Activated naive CD4-positive, alpha-beta T cell treated with anti-CD3 and anti-CD28 coated beads, Interleukin-2, amount 50 U/mL, for 72 hours (primary cell): ENCODE data around the gene BRSK2. TPM values are rescaled to one million over a fixed set of nuclear protein-coding genes. Genes with fewer than 3 reads are reported as not detected.
A peak's percentile ranks its signal among the peaks of the same experiment; 100 is the strongest.
"Not testable (repeated sequence)": the region's sequence is repeated elsewhere in the genome, so short reads cannot be mapped to it uniquely, and the experiment has no call there.

ENCODE experiments used
- ATAC-seq, 2 donors: fragments of 150-1000 bp; cut with Tn5 transposase; 2 replicates each; pipeline ENCODE4 v1.10.0; 2021; ENCODE audit warnings: mild to moderate bottlenecking in 2 of 2, moderate library complexity in 2 of 2
- DNase-seq, 2 donors: peaks; one replicate each; pipeline ENCODE4 v3.0.0; 2021 to 2022; ENCODE audit warnings: low spot score in 2 of 2
- H3K27ac Mint-ChIP-seq, 2 donors: one replicate each; pipeline ENCODE4 v1.8.0; 2022; ENCODE audit warnings: mild to moderate bottlenecking in 2 of 2, mixed read lengths in 2 of 2
- H3K36me3 Mint-ChIP-seq, 2 donors: one replicate each; pipeline ENCODE4 v1.8.0; 2022; ENCODE audit warnings: mixed read lengths in 2 of 2
- H3K9me3 Mint-ChIP-seq, 2 donors: one replicate each; pipeline ENCODE4 v1.8.0; 2022; ENCODE audit warnings: mixed read lengths in 2 of 2
- total RNA-seq, 2 donors: library from RNA; stranded (reverse); gene quantifications; one replicate each; pipeline ENCODE4 v1.2.3, GENCODE V29; 2022

Gene BRSK2
- total RNA-seq, 2 donors from 2014 or later = 0.45 to 1.3 TPM

DNA sequence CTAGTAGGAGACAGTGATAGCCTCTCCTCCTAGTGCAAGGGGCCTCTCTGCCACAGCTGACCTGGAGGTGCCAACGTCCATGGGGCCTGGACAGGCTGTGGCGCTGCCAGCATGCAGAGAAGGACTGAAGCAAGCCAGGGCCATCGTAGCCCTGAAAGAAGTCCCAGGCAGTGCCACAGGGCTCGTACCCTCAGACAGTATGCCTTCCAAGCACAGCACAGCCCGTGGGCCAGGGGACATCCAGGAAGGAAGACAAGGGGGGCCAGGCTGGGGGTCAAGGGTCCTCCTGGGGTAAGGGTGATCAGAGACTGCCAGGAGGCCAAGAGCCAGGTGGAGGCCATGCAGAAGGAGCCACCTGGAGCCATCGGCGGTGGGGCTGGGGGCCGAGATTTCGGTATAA lies 117.2 kb downstream of the BRSK2 start:
- DNase-seq = no peak
- Mint-ChIP-seq H3K9me3 (no peaks in the 10 kb centered on the region), H3K27ac (peak overlapping the region; percentile 30 to 68), H3K36me3 (no peaks in the 10 kb centered on the region)
- no peak for ATAC-seq

DNA sequence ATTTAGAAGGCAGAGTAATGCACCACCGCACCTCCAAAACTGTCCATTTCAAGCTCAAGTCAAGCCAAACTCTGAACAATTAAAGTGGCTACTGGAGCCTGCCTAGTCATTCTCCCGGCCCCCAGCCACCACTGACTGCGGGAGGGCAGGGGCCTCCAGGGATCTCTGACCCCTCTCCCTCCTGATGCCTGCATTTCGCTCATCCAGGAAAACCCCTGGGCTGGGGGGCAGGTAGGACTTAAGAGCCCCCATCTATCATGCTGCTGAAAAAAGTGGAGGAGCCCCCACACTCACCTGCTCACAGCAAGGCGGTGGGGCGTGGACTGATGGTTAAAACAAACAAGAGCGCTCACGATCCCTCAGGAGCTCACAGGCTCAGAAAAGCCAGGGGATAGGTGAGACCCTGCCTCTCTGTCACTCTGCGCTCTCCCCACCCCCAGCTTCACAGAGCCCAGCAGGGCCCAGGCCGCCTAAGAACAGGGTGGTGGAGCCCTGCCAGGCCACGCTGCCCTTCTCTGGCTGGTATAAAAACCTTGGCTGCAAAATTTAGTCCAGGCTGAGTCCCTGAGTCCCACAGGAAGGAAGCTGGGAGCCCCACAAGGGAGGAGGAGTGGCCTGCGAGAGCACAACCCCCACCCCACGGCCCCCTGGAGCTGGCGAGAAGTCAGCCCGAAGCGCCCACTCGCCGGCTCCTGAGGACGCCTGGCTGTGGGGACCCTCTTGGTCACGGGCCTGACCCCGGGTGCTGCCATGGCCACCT lies 117.8 kb downstream of the BRSK2 start:
- H3K27ac Mint-ChIP-seq = peak overlapping the region; percentile 30 to 91
- H3K36me3 Mint-ChIP-seq = no peaks in the 10 kb centered on the region
- no peaks in the 10 kb centered on the region for H3K9me3 Mint-ChIP-seq
- ATAC-seq (no peak), DNase-seq (no peak)

DNA sequence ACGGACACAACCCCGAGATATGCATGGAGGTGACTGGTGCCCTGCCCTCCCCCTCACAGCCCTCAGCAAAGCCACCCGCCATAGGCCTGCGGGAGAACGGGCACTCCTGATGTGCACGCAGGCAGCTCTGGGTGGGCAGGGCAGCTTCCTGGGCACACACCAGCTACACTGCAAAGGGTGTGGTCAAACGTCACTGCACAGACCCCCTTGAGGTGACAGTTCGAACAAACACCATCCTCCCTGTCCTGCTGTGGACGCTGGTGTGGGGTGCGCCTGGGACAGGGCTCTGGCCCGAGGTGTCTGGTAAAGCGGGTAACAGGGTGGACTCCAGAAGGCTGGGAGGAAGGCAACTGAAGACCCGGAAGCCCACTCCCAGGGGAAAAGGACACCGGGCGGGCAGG lies 118.8 kb downstream of the BRSK2 start:
- DNase-seq (no peak), ATAC-seq (no peak)
- Mint-ChIP-seq H3K27ac (no peak overlapping the region), H3K36me3 (no peaks in the 10 kb centered on the region), H3K9me3 (no peaks in the 10 kb centered on the region)

DNA sequence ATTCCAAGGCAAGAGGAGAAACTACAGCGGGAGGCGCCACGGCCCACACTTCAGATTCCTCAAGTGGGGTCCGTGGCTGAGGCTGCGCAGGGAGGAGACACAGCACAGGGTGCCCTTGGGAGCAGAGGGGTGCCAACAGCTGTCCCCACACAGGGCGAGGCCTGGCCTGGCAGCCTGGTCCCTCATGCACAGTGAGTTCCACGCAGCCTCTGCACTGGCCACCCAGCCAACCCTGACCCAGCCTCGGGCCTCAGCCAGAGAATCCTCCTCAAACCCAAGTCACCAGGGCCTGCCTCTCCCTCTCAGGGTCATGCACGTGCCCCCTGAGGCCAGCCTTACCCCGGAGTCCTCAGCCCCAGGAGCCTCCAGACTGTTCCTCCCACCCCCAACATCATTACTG lies 119.3 kb downstream of the BRSK2 start:
- ATAC-seq = no peak
- H3K27ac Mint-ChIP-seq = peak overlapping the region; percentile 32 to 34
- no peaks in the 10 kb centered on the region for H3K9me3 Mint-ChIP-seq
- H3K36me3 Mint-ChIP-seq = no peaks in the 10 kb centered on the region
- DNase-seq = no peak

DNA sequence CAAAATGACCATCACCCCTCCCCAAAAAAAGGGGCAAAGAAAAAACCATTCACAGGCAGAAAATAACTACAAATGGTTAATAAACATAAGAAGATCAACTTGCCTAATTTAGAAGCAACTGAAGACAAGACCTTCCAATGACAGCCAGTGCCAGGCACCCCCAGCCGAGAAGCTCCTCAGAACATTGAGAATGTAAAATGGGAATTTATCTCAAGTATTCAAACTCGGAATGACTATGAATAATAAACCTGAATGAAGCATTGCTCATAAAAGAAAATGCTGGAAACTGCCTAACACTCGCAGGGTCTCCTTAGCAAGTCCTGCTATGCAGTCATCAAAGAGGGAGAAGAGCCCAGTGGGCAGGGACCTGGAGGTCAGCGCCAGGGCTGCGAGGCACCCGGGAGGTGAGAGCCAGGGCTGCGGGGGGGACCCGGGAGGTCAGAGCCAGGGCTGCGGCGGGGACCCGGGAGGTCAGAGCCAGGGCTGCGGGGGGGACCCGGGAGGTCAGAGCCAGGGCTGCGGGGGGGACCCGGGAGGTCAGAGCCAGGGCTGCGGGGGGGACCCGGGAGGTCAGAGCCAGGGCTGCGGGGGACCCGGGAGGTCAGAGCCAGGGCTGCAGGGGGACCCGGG lies 120.0 kb downstream of the BRSK2 start:
- ATAC-seq = no peak
- no peaks in the 10 kb centered on the region for H3K36me3 Mint-ChIP-seq
- peak overlapping the region; percentile 32 to 53 for H3K27ac Mint-ChIP-seq
- no peak for DNase-seq
- no peaks in the 10 kb centered on the region for H3K9me3 Mint-ChIP-seq

DNA sequence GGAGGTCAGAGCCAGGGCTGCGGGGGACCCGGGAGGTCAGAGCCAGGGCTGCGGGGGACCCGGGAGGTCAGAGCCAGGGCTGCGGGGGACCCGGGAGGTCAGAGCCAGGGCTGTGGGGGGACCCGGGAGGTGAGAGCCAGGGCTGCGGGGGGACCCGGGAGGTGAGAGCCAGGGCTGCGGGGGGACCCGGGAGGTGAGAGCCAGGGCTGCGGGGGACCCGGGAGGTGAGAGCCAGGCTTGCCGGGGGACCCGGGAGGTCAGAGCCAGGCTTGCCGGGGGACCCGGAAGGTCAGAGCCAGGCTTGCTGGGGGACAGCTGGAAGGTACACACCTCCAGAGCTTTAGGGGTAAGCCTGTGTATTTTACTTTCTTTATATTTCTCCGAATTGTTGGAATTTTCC lies 120.6 kb downstream of the BRSK2 start:
- not testable (repeated sequence) for DNase-seq, H3K9me3 Mint-ChIP-seq, H3K27ac Mint-ChIP-seq, ATAC-seq, H3K36me3 Mint-ChIP-seq

DNA sequence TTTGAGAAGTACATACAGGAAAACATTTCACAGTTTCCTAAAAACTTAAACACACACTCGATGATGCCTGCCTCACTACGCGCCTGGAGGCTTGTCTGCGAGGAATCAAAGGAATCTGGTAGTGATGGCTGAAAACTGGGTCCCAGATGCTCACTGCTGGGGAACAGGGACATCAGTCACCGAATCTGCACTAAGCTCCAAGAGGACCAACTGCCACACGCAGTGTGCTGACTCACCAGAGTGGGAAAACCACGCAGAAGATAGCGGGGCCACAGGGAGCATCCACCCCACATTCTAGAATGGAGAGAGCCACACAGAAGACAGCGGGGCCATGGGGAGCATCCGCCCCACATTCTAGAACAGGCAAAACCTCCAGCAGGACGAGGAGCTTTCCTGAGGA lies 121.2 kb downstream of the BRSK2 start:
- Mint-ChIP-seq H3K27ac (no peak overlapping the region), H3K36me3 (no peaks in the 10 kb centered on the region)
- ATAC-seq = no peak

DNA sequence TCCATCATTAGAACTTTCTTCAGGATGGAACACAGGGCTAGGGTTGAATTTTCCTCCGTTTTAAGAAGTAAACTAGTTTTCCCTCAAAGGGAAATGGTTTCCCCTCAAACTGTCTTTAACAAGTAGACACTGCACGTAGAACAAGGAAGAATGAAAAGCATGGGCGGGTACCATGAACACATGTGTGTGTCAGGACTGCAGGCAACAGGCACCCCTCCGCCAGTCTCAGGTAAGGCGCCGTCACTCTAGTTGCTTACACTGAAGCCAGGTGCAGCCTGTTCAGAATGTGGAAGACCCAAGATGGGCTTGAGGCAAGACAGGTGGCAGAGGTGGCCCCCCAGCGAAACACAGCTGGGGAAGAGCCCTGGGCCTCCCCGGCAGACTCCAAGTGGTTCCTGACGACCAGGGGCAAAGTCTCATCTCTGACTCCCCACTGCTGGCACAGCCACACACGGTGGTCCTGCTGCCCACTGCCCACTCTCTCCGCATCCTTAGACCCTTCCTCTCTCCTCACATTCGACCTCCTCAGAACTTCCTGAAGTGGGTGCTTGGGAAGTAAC lies 122.3 kb downstream of the BRSK2 start:
- Mint-ChIP-seq H3K36me3 (no peaks in the 10 kb centered on the region), H3K9me3 (no peaks in the 10 kb centered on the region), H3K27ac (peak overlapping the region in 1 of 2 donors; percentile 36)
- no peak for DNase-seq
- ATAC-seq = no peak

More for the DNA sequence above, 121.2 kb downstream of the BRSK2 start:
- DNase-seq = no peak
- no peaks in the 10 kb centered on the region for H3K9me3 Mint-ChIP-seq

Other genes with a start within 250 kb of the BRSK2 start
- not detected for gene MUC5AC, start 232.0 kb upstream of the BRSK2 start, total RNA-seq
- not detected for gene MUC5B, start 166.9 kb upstream of the BRSK2 start, total RNA-seq
- 10 to 100 TPM; 29.5 to 36.1 TPM for gene TOLLIP, start 80.3 kb upstream of the BRSK2 start, total RNA-seq
- gene MOB2, start 96.8 kb downstream of the BRSK2 start, total RNA-seq = 10 to 100 TPM; 17.7 to 23.2 TPM
- 1 to 10 TPM; 1.1 TPM for gene DUSP8, start 182.3 kb downstream of the BRSK2 start, total RNA-seq
- gene KRTAP5-1, start 195.3 kb downstream of the BRSK2 start, total RNA-seq = not detected
- gene KRTAP5-2, start 208.4 kb downstream of the BRSK2 start, total RNA-seq = not detected
- gene KRTAP5-3, start 218.5 kb downstream of the BRSK2 start, total RNA-seq = not detected
- gene KRTAP5-4, start 232.2 kb downstream of the BRSK2 start, total RNA-seq = not detected
- not detected for gene KRTAP5-5, start 239.8 kb downstream of the BRSK2 start, total RNA-seq